Measurements from ENCODE around the gene DOCK1. TPM values are rescaled to one million over a fixed set of nuclear protein-coding genes. Genes with fewer than 3 reads are reported as not detected.

DOCK1 gene
- total RNA-seq, 4 donors from 2014 or later: 50.8 to 59.0 (median 53.6) TPM

GRCh38 chr10:127320176-127320575 is 414.9 kb downstream of the DOCK1 start:
- Histone ChIP-seq H3K4me3 (no peak overlapping the region), H3K27ac (no peak overlapping the region), H3K4me1 (no peaks in the 10 kb centered on the region), H3K9me3 (no peaks in the 10 kb centered on the region), H3K36me3 (no peaks in the 10 kb centered on the region), H3K27me3 (no peaks in the 10 kb centered on the region)
- 89 to 100% methylated on average over 2 to 4 of the region's 9 CpGs for WGBS, 2 donors (ENCODE audit: low coverage in 1 of 2)
- ATAC-seq: no peak
- no peak for TF ChIP-seq POLR2AphosphoS5 (IDR thresholded peaks at IDR 0.05)
- no peak for TF ChIP-seq POLR2A (IDR thresholded peaks at IDR 0.05)
- TF ChIP-seq CTCF (IDR thresholded peaks at IDR 0.05): no peak
- no peak for TF ChIP-seq EP300 (IDR thresholded peaks at IDR 0.05)

GRCh38 chr10:127322286-127322685 is 417.1 kb downstream of the DOCK1 start:
- no peaks in the 10 kb centered on the region for H3K4me1 ChIP-seq
- no peak for ATAC-seq
- TF ChIP-seq POLR2AphosphoS5 (IDR thresholded peaks at IDR 0.05) (no peak), CTCF (IDR thresholded peaks at IDR 0.05) (no peak), EP300 (IDR thresholded peaks at IDR 0.05) (no peak), POLR2A (IDR thresholded peaks at IDR 0.05) (no peak)
- no peak overlapping the region for H3K4me3 ChIP-seq
- no peaks in the 10 kb centered on the region for H3K27me3 ChIP-seq
- H3K36me3 ChIP-seq: no peaks in the 10 kb centered on the region
- 89% methylated on average over 1 of the region's 1 CpG; no CpG with 5 or more reads in 1 of the 2 donors for WGBS, 2 donors (ENCODE audit: low coverage in 1 of 2)
- no peak overlapping the region for H3K27ac ChIP-seq
- H3K9me3 ChIP-seq: no peaks in the 10 kb centered on the region

GRCh38 chr10:127325506-127325905 is 420.3 kb downstream of the DOCK1 start:
- H3K9me3 ChIP-seq: no peaks in the 10 kb centered on the region
- TF ChIP-seq CTCF (IDR thresholded peaks at IDR 0.05) (no peak), EP300 (IDR thresholded peaks at IDR 0.05) (no peak), POLR2AphosphoS5 (IDR thresholded peaks at IDR 0.05) (no peak), POLR2A (IDR thresholded peaks at IDR 0.05) (no peak)
- H3K4me1 ChIP-seq: no peaks in the 10 kb centered on the region
- 63 to 97% methylated on average over 4 to 5 of the region's 5 CpGs for WGBS, 2 donors (ENCODE audit: low coverage in 1 of 2)
- no peak overlapping the region for H3K4me3 ChIP-seq
- no peaks in the 10 kb centered on the region for H3K27me3 ChIP-seq
- ATAC-seq: no peak
- H3K27ac ChIP-seq: no peak overlapping the region
- H3K36me3 ChIP-seq: no peaks in the 10 kb centered on the region

GRCh38 chr10:127326883-127327282 is 421.7 kb downstream of the DOCK1 start:
- no peaks in the 10 kb centered on the region for H3K4me1 ChIP-seq
- no peak for ATAC-seq

More at GRCh38 chr10:127326883-127327282, 421.7 kb downstream of the DOCK1 start:
- no peak overlapping the region for H3K27ac ChIP-seq
- WGBS, 2 donors (ENCODE audit: low coverage in 1 of 2): 96% methylated on average over 3 of the region's 3 CpGs; no CpG with 5 or more reads in 1 of the 2 donors
- TF ChIP-seq EP300 (IDR thresholded peaks at IDR 0.05) (no peak), POLR2AphosphoS5 (IDR thresholded peaks at IDR 0.05) (no peak), POLR2A (IDR thresholded peaks at IDR 0.05) (no peak), CTCF (IDR thresholded peaks at IDR 0.05) (no peak)
- H3K27me3 ChIP-seq: no peaks in the 10 kb centered on the region
- no peaks in the 10 kb centered on the region for H3K36me3 ChIP-seq
- H3K4me3 ChIP-seq: no peak overlapping the region
- H3K9me3 ChIP-seq: no peaks in the 10 kb centered on the region
